HFFc6 (cell line): Measurements from ENCODE around the gene FRMPD4. TPM values are rescaled to one million over a fixed set of nuclear protein-coding genes. Genes with fewer than 3 reads are reported as not detected.

Experiments used
- DNase-seq: peaks from one replicate; pipeline ENCODE4 v3.0.0-alpha.2; 2018
- H3K27ac Mint-ChIP-seq: 2 replicates; pipeline ENCODE4 v1.8.0; 2020; ENCODE audit warnings: mild to moderate bottlenecking, mixed read lengths
- H3K27me3 Mint-ChIP-seq: 2 replicates; pipeline ENCODE4 v1.8.0; 2021; ENCODE audit warnings: mild to moderate bottlenecking, moderate library complexity, mixed read lengths; ENCODE audit not compliant: insufficient read depth
- H3K36me3 Mint-ChIP-seq: 2 replicates; pipeline ENCODE4 v1.8.0; 2021; ENCODE audit warnings: low read depth, mixed read lengths
- H3K4me1 Mint-ChIP-seq: 2 replicates; pipeline ENCODE4 v1.8.0; 2020; ENCODE audit warnings: low read depth, mixed read lengths
- H3K4me3 Mint-ChIP-seq: 2 replicates; pipeline ENCODE4 v1.8.0; 2020; ENCODE audit warnings: mild to moderate bottlenecking, moderate library complexity, mixed read lengths
- H3K9me3 Mint-ChIP-seq: 2 replicates; pipeline ENCODE4 v1.8.0; 2020; ENCODE audit warnings: mild to moderate bottlenecking, mixed read lengths
- total RNA-seq, 6 experiments: library from RNA; stranded (reverse); fragmentation: NEBNext Ultra II Directional; extraction: Animal tissue kit (Norgen Biotek cat#: 25700); gene quantifications; 2 replicates in 1 of 6; 3 replicates in 5 of 6; pipeline ENCODE4 v1.2.3, GENCODE V29; 2021
- TF ChIP-seq, protein P1 (sequence below): fragments of 200-600 bp; sonication (generic); IDR thresholded peaks from 2 replicates; pipeline ENCODE4 v1.5.0; 2021; ENCODE audit warnings: antibody characterized with exemption, mild to moderate bottlenecking

FRMPD4 gene
- total RNA-seq, 6 experiments from 2014 or later = 0.09 to 0.55 (median 0.47) TPM

DNA sequence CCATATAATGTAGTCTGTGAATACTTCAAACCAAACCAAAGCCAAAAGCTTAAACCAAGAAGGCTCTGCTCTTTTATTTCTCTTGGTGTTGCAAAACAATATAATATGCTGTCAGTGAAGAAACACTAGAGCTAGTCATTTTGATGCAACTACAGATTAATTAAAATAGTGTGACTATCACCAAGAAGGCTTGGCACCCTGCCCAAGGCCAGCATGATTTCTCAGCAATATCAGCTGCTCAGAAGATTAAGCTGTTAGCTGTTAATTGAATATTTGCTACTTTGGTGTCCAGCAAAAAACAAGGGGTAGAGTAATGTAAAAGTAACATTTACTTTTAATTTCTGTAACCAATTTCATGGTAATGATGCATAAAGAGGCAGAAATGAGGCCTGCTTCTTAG is 548.1 kb downstream of the FRMPD4 start:
- TF ChIP-seq, protein P1, sequence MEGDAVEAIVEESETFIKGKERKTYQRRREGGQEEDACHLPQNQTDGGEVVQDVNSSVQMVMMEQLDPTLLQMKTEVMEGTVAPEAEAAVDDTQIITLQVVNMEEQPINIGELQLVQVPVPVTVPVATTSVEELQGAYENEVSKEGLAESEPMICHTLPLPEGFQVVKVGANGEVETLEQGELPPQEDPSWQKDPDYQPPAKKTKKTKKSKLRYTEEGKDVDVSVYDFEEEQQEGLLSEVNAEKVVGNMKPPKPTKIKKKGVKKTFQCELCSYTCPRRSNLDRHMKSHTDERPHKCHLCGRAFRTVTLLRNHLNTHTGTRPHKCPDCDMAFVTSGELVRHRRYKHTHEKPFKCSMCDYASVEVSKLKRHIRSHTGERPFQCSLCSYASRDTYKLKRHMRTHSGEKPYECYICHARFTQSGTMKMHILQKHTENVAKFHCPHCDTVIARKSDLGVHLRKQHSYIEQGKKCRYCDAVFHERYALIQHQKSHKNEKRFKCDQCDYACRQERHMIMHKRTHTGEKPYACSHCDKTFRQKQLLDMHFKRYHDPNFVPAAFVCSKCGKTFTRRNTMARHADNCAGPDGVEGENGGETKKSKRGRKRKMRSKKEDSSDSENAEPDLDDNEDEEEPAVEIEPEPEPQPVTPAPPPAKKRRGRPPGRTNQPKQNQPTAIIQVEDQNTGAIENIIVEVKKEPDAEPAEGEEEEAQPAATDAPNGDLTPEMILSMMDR = no peak
- no peak overlapping the region for H3K27ac Mint-ChIP-seq
- H3K4me3 Mint-ChIP-seq = no peak overlapping the region
- H3K27me3 Mint-ChIP-seq = no peaks in the 10 kb centered on the region
- peaks cover 11% of the 10 kb centered on the region; the same call in 1 of the 2 replicates for H3K4me1 Mint-ChIP-seq
- no peak for DNase-seq
- no peaks in the 10 kb centered on the region for H3K9me3 Mint-ChIP-seq
- no peaks in the 10 kb centered on the region for H3K36me3 Mint-ChIP-seq

GRCh38 chrX:12690646-12691045 is 552.4 kb downstream of the FRMPD4 start:
- Mint-ChIP-seq H3K9me3 (no peaks in the 10 kb centered on the region), H3K27ac (no peak overlapping the region), H3K27me3 (no peaks in the 10 kb centered on the region), H3K4me3 (no peak overlapping the region), H3K36me3 (no peaks in the 10 kb centered on the region), H3K4me1 (peaks cover under 1% of the 10 kb centered on the region; the same call in 1 of the 2 replicates)
- DNase-seq = no peak
- TF ChIP-seq, protein P1 = no peak

DNA sequence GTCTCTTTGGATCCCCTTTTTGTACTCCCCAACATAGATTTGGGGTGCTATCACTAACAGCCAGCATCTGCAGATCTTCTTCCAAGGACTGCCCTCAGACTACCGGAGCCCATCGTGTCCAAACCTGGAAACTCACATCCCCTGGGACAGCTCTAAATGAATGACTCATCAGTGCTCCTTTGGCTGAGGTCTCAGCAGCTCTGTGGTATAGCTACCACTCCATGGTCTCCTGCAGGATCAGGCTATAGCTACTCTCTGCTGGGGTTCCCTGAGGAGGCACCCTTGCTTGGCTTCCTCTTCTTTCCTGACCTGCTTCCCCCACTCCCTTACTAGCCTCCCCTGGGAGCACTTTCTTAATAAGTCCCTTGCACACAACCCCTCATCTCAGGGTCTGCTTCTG is 555.5 kb downstream of the FRMPD4 start:
- DNase-seq = no peak
- no peaks in the 10 kb centered on the region for H3K4me1 Mint-ChIP-seq
- no peaks in the 10 kb centered on the region; the same call in 1 of the 2 replicates for H3K27me3 Mint-ChIP-seq
- H3K27ac Mint-ChIP-seq = no peak overlapping the region
- H3K4me3 Mint-ChIP-seq = no peak overlapping the region
- no peaks in the 10 kb centered on the region for H3K9me3 Mint-ChIP-seq
- H3K36me3 Mint-ChIP-seq = no peaks in the 10 kb centered on the region
- TF ChIP-seq, protein P1 = no peak

GRCh38 chrX:12700745-12701144 is 562.5 kb downstream of the FRMPD4 start:
- DNase-seq = no peak
- no peaks in the 10 kb centered on the region; the same call in none of the 2 replicates for H3K27me3 Mint-ChIP-seq
- no peaks in the 10 kb centered on the region for H3K36me3 Mint-ChIP-seq
- peaks cover 6% of the 10 kb centered on the region; the same call in 1 of the 2 replicates for H3K4me1 Mint-ChIP-seq
- no peak overlapping the region for H3K4me3 Mint-ChIP-seq
- no peak overlapping the region for H3K27ac Mint-ChIP-seq
- TF ChIP-seq, protein P1 = no peak
- no peaks in the 10 kb centered on the region for H3K9me3 Mint-ChIP-seq

- TF ChIP-seq, protein P1 = peak; percentile 79
These were observed 563.4 kb downstream of the FRMPD4 start for GRCh38 chrX:12701628-12702027.

More at GRCh38 chrX:12701628-12702027, 563.4 kb downstream of the FRMPD4 start:
- no peaks in the 10 kb centered on the region for H3K36me3 Mint-ChIP-seq
- DNase-seq = peak; percentile 27
- no peak overlapping the region for H3K27ac Mint-ChIP-seq
- no peaks in the 10 kb centered on the region; the same call in none of the 2 replicates for H3K27me3 Mint-ChIP-seq
- H3K4me1 Mint-ChIP-seq = peaks cover 6% of the 10 kb centered on the region; the same call in 1 of the 2 replicates
- no peaks in the 10 kb centered on the region for H3K9me3 Mint-ChIP-seq
- H3K4me3 Mint-ChIP-seq = no peak overlapping the region
